Stimulated activated CD4-positive, alpha-beta T cell treated with anti-CD3 and anti-CD28 coated beads, TNF-alpha, amount 100 ng/mL, for 4 hours (primary cell): ENCODE data around the gene TCHHL1.
"Not testable (repeated sequence)": the region's sequence is repeated elsewhere in the genome, so short reads cannot be mapped to it uniquely, and the experiment has no call there.

ENCODE experiments used
- DNase-seq, 3 experiments: peaks; one replicate each; pipeline ENCODE4 v3.0.0-alpha.2; 2020; ENCODE audit warnings: low read depth in 3 of 3

TCHHL1 gene

GRCh38 chr1:152086760-152087159 lies 2.1 kb downstream of the TCHHL1 start:
- no peak for DNase-seq

DNA sequence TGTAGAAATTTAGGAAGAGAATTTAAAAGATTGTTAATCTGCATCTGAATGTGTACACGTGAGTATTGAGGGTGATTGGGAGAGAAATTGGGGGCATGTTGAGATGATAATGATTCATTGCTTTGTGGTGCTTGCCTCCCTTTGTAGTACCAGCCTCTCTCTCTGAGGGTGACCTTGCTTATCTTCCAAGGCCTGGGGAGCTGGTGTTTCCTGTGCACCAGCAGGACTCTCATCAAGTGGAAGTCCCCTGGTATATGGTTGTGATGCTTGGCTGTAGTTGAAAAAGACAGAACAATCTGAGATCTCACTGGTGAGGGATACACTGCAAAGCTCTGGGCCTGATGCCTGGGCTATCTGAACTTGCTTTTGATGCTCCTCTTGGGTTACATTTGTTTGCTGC lies 4.0 kb downstream of the TCHHL1 start:
- DNase-seq = no peak

DNA sequence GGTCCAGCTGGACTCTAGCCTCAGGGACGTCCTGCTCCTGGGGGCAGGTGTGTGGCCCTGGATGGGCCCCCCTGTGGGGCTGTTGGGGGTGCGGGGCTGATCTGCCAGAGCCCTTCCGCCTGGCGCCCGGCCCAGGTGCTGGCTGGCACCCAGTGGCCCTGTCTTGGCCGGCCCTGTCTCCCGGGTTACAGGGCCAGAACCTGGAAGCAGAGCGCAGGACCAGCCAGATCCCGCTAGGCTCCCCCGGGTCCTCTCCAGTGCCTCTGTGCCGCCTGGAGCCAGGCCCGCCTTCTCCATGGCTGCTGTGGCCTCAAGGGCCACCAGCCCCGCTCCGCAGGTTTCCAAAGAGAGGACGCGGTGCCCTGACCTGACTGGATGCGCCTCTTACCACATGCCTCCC lies 7.8 kb downstream of the TCHHL1 start:
- not testable (repeated sequence) for DNase-seq

DNA sequence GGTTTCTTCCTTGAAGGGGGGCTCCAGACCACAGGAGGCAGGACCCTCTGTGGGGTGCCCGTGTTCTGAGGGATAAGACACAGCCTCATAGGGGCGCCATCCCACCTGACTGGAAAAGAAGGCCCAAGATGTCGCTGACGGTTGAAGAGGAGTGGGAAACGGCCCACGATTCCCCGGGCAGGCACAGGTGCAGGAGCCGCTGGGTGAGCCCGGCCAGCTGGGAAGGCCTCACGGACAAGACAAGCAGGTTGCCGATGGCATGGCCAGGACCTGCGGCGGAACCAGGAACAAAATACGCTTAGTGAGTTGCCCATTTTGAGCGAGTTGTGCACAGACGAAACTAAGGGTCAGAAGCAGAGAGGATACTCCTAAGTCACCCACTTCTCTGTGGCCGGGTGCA lies 8.4 kb downstream of the TCHHL1 start:
- not testable (repeated sequence) for DNase-seq

DNA sequence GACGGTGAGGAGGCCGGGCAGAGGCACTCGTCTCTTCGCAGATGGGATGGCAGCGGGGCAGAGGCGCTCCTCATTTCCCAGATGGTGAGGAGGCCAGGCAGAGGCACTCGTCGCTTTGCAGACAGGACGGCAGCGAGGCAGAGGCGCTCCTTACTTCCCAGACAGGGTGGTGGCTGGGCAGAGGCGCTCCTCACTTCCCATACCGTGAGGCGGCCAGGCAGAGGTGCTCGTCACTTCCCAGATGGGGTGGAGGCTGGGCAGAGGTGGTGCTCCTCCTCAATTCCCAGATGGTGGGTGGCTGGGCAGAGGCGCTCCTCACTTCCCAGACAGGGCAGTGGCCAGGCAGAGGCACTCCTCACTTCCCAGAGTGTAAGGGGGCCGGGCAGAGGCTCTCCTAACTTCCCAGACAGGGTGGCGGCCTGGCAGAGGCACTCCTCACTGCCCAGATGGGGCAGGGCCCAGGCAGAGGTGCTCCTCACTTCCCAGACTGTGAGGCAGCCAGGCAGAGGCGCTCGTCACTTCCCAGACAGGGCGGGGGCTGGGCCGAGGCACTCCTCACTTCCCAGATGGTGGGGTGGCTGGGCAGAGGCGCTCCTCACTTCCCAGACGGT lies 9.9 kb downstream of the TCHHL1 start:
- no peak for DNase-seq

GRCh38 chr1:152072311-152072710 lies 16.6 kb downstream of the TCHHL1 start:
- DNase-seq = no peak

DNA sequence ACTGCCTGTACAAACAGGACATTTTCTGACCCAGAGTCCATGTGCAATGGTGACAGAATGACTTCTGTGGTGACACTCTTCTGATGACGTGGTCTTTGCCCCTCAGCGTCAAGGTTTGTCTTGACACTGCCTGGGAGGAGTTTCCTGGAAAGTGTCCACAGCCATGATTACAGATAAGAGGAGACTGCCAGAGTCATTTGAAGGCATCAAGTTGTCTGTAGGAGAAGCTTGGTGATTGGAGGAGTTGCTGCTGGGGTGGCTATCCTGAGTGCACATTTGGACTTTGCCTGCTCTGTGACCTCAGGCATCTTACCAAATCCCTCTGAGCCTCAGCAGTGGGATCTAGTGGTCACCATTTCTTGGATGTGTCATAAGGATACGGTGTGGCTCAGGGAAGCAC lies 17.7 kb downstream of the TCHHL1 start:
- DNase-seq = no peak

- DNase-seq = no peak
Measured at GRCh38 chr1:152067929-152068328, 20.9 kb downstream of the TCHHL1 start.

- DNase-seq = no peak
Measured at GRCh38 chr1:152067150-152067549, 21.7 kb downstream of the TCHHL1 start.

GRCh38 chr1:152061952-152062351 lies 26.9 kb downstream of the TCHHL1 start:
- DNase-seq = no peak

- DNase-seq = no peak
Measured at GRCh38 chr1:152053375-152053774, 35.5 kb downstream of the TCHHL1 start.

- DNase-seq = peak; percentile 63 to 77 (median 75)
Measured at GRCh38 chr1:152052606-152053005, 36.3 kb downstream of the TCHHL1 start.

- DNase-seq = no peak
Measured at GRCh38 chr1:152050886-152051675, 37.8 kb downstream of the TCHHL1 start.

- no peak for DNase-seq
Measured at GRCh38 chr1:152049291-152050083, 39.4 kb downstream of the TCHHL1 start.

GRCh38 chr1:152048416-152049009 lies 40.4 kb downstream of the TCHHL1 start:
- peak in 2 of 3 experiments; percentile 34 to 44 for DNase-seq

- peak; percentile 59 to 70 (median 68) for DNase-seq
Measured at GRCh38 chr1:152047730-152048415, 41.0 kb downstream of the TCHHL1 start.

GRCh38 chr1:152047413-152047729 lies 41.5 kb downstream of the TCHHL1 start:
- no peak for DNase-seq

DNA sequence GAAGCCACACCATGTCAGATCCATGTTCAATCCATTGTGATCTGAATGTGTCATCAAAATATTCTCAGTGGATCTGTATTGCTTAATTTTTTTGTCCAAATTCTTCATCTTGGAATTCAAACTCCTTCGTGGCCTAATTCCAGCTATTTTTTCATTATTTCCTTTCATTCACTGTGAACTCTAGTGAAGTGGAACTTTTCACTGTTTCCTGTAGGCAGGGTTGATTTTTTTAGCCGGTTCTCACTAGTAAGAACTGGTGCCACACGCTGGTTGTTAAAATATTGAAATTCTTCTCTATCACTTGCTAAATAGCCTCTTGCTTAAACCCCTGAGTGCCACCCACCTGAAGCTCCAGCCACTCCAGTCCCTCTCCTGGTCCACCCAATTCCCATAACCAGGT lies 44.5 kb downstream of the TCHHL1 start:
- no peak for DNase-seq

DNA sequence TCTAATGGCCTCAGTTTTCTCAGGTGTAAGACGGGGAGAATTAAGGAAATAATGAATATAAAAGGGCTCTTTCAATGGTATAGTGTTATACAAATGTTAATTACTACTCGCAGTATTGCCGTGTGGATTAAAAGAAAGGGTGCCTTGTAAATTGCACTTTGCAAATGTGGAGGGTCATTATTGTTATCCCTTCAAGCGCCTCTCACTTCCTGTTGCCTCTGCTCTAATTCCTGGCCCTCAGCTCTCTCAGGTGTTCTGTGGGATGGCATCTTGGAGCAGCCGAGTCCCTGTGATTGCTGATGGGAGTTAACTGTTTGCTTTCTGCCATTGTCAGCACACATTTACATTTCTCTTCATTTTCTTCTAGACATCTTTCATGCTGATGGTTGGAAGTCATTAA lies 45.0 kb downstream of the TCHHL1 start:
- no peak for DNase-seq

GRCh38 chr1:152042030-152042429 lies 46.8 kb downstream of the TCHHL1 start:
- DNase-seq = no peak

DNA sequence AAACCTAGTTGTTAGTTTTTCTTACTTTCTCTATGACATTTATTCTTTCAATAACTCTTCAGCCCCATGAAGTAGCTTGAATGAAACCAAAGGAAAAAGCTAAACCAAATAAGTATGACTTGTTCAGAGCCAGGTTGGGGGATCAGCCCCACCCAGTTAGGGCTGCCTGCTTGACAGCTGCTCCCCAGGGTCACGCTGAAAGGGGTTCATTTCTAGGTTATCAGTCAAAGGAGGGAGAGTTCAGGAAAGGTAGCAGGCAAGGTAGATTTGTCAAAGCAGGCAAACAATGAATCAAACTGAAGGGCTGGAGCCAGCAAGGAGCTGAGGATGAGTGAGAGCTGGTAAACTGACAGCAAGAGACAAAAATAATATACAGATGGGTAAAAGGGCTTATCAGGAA lies 49.0 kb downstream of the TCHHL1 start:
- DNase-seq = no peak

DNA sequence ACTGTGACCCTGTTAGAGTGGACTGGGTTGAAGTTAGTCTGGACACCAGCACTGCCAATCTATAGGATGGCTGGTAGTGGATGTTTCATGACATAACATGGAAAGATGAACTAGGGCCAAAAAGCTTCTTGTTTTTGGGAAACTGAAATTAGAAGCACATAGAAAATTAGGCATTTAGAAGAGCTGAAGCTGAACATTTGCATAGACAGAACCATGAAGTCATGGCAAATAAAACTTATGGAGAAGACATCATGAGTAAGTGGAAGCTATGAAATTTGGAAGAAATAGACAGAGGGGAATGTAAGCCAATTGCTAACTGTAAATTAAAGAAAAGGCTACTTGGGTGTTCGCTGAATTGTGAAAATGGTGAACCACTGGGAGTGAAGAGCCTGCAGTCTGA lies 49.4 kb downstream of the TCHHL1 start:
- no peak for DNase-seq
